Ureter (tissue), 1 donor: Measurements from ENCODE around the gene APBB1. TPM values are rescaled to one million over a fixed set of nuclear protein-coding genes. Genes with fewer than 3 reads are reported as not detected.

Experiments
- DNase-seq: peaks from one replicate; pipeline ENCODE4 v3.0.0-alpha.2; 2020; ENCODE audit warnings: low spot score
- total RNA-seq: library from RNA; stranded (reverse); gene quantifications from one replicate; pipeline ENCODE4 v1.2.4, GENCODE V29; 2023
- donor health status: DM: yes; HTN: yes; CAD: no.

APBB1 gene
- total RNA-seq = 24.9 TPM

GRCh38 chr11:6419009-6419631 lies at the start of gene APBB1:
APBB1 (minus strand) TSS chr11:6419094; CDS start chr11:6411347, 7,747 bp downstream.
- no peak for DNase-seq

- no peak for DNase-seq
Observed at GRCh38 chr11:6459099-6459450, 40.2 kb upstream of the APBB1 start.

- DNase-seq = no peak
Observed at GRCh38 chr11:6458352-6459098, 39.6 kb upstream of the APBB1 start.

GRCh38 chr11:6457581-6458320 lies 38.9 kb upstream of the APBB1 start:
- DNase-seq = no peak

GRCh38 chr11:6456361-6457073 lies 37.6 kb upstream of the APBB1 start:
- DNase-seq = no peak

- DNase-seq = no peak
Observed at GRCh38 chr11:6455070-6455469, 36.2 kb upstream of the APBB1 start.

- no peak for DNase-seq
Observed at GRCh38 chr11:6453152-6453551, 34.3 kb upstream of the APBB1 start.

GRCh38 chr11:6452219-6452618 lies 33.3 kb upstream of the APBB1 start:
- DNase-seq = no peak

GRCh38 chr11:6448574-6448973 lies 29.7 kb upstream of the APBB1 start:
- DNase-seq = no peak

- peak; percentile 64 for DNase-seq
Observed at GRCh38 chr11:6443269-6444003, 24.5 kb upstream of the APBB1 start.

- no peak for DNase-seq
Observed at GRCh38 chr11:6442441-6442840, 23.5 kb upstream of the APBB1 start.

GRCh38 chr11:6440906-6441358 lies 22.0 kb upstream of the APBB1 start, which contains the start of gene HPX:
HPX (minus strand) TSS chr11:6440987; CDS start chr11:6440963, 24 bp downstream.
- no peak for DNase-seq

- DNase-seq = peak; percentile 59
Observed at GRCh38 chr11:6438979-6439571, 20.2 kb upstream of the APBB1 start.

- no peak for DNase-seq
Observed at GRCh38 chr11:6437993-6438392, 19.1 kb upstream of the APBB1 start.

GRCh38 chr11:6437423-6437822 lies 18.5 kb upstream of the APBB1 start:
- no peak for DNase-seq

- DNase-seq = no peak
Observed at GRCh38 chr11:6433998-6434660, 15.2 kb upstream of the APBB1 start.

GRCh38 chr11:6431861-6432260 lies 13.0 kb upstream of the APBB1 start:
- no peak for DNase-seq

- no peak for DNase-seq
Observed at GRCh38 chr11:6427516-6427915, 8.6 kb upstream of the APBB1 start.

- no peak for DNase-seq
Observed at GRCh38 chr11:6420677-6421076, 1.8 kb upstream of the APBB1 start.

- no peak for DNase-seq
Observed at GRCh38 chr11:6418557-6419008, 311 bp downstream of the APBB1 start.
